ENCODE data around the gene PLXDC1. TPM values are rescaled to one million over a fixed set of nuclear protein-coding genes. Genes with fewer than 3 reads are reported as not detected.

PLXDC1 gene
- total RNA-seq, 1 donor from 2014 or later, result 0.52 TPM

GRCh38 chr17:39116224-39116623 is 35.2 kb downstream of the PLXDC1 start:
- Histone ChIP-seq H3K36me3 (ENCODE audit: control insufficient read depth in 3 of 3, insufficient read depth in 3 of 3, low read length in 3 of 3) (no peaks in the 10 kb centered on the region), H3K27me3 (ENCODE audit: control insufficient read depth in 3 of 3, insufficient read depth in 3 of 3, low read length in 3 of 3) (no peaks in the 10 kb centered on the region), H3K27ac (ENCODE audit: low read depth, low read length) (no peak overlapping the region), H3K9ac (ENCODE audit: low read depth in 1 of 3, low read length in 3 of 3) (no peak overlapping the region), H3K4me1 (ENCODE audit: control insufficient read depth in 3 of 3, insufficient read depth in 3 of 3, low read length in 3 of 3) (peaks cover 7 to 11% (median 8%) of the 10 kb centered on the region in 3 donors), H3K9me3 (ENCODE audit: control insufficient read depth in 3 of 3, low read length in 3 of 3) (peaks cover 0 to 2% (median 0%) of the 10 kb centered on the region in 3 donors), H3K4me3 (ENCODE audit: low read length in 3 of 3) (no peak overlapping the region)

- H3K27me3 ChIP-seq (ENCODE audit: control insufficient read depth in 3 of 3, insufficient read depth in 3 of 3, low read length in 3 of 3), result no peaks in the 10 kb centered on the region
- no peak overlapping the region for H3K4me3 ChIP-seq (ENCODE audit: low read length in 3 of 3)
- H3K4me1 ChIP-seq (ENCODE audit: control insufficient read depth in 3 of 3, insufficient read depth in 3 of 3, low read length in 3 of 3), result peaks cover 7 to 11% (median 8%) of the 10 kb centered on the region in 3 donors
- H3K36me3 ChIP-seq (ENCODE audit: control insufficient read depth in 3 of 3, insufficient read depth in 3 of 3, low read length in 3 of 3), result no peaks in the 10 kb centered on the region
- H3K27ac ChIP-seq (ENCODE audit: low read depth, low read length), result no peak overlapping the region
- H3K9ac ChIP-seq (ENCODE audit: low read depth in 1 of 3, low read length in 3 of 3), result peak overlapping the region in 1 of 3 donors; percentile 16
- peaks cover 0 to 2% (median 0%) of the 10 kb centered on the region in 3 donors for H3K9me3 ChIP-seq (ENCODE audit: control insufficient read depth in 3 of 3, low read length in 3 of 3)
These were observed 36.3 kb downstream of the PLXDC1 start for GRCh38 chr17:39115135-39115534.

GRCh38 chr17:39114723-39115122 is 36.7 kb downstream of the PLXDC1 start:
- peaks cover 0 to 2% (median 0%) of the 10 kb centered on the region in 3 donors for H3K9me3 ChIP-seq (ENCODE audit: control insufficient read depth in 3 of 3, low read length in 3 of 3)
- H3K27me3 ChIP-seq (ENCODE audit: control insufficient read depth in 3 of 3, insufficient read depth in 3 of 3, low read length in 3 of 3), result no peaks in the 10 kb centered on the region
- H3K27ac ChIP-seq (ENCODE audit: low read depth, low read length), result no peak overlapping the region
- H3K4me3 ChIP-seq (ENCODE audit: low read length in 3 of 3), result no peak overlapping the region
- peaks cover 7 to 11% (median 8%) of the 10 kb centered on the region in 3 donors for H3K4me1 ChIP-seq (ENCODE audit: control insufficient read depth in 3 of 3, insufficient read depth in 3 of 3, low read length in 3 of 3)
- peak overlapping the region in 1 of 3 donors; percentile 16 for H3K9ac ChIP-seq (ENCODE audit: low read depth in 1 of 3, low read length in 3 of 3)
- no peaks in the 10 kb centered on the region for H3K36me3 ChIP-seq (ENCODE audit: control insufficient read depth in 3 of 3, insufficient read depth in 3 of 3, low read length in 3 of 3)

GRCh38 chr17:39113871-39114270 is 37.6 kb downstream of the PLXDC1 start:
- peaks cover 7 to 11% (median 8%) of the 10 kb centered on the region in 3 donors for H3K4me1 ChIP-seq (ENCODE audit: control insufficient read depth in 3 of 3, insufficient read depth in 3 of 3, low read length in 3 of 3)
- no peak overlapping the region for H3K9ac ChIP-seq (ENCODE audit: low read depth in 1 of 3, low read length in 3 of 3)
- no peak overlapping the region for H3K27ac ChIP-seq (ENCODE audit: low read depth, low read length)

GRCh38 chr17:39110435-39111136 is 40.9 kb downstream of the PLXDC1 start:
- H3K4me3 ChIP-seq (ENCODE audit: low read length in 3 of 3), result no peak overlapping the region
- no peaks in the 10 kb centered on the region for H3K36me3 ChIP-seq (ENCODE audit: control insufficient read depth in 3 of 3, insufficient read depth in 3 of 3, low read length in 3 of 3)
- H3K27me3 ChIP-seq (ENCODE audit: control insufficient read depth in 3 of 3, insufficient read depth in 3 of 3, low read length in 3 of 3), result no peaks in the 10 kb centered on the region
- H3K9ac ChIP-seq (ENCODE audit: low read depth in 1 of 3, low read length in 3 of 3), result no peak overlapping the region
- H3K4me1 ChIP-seq (ENCODE audit: control insufficient read depth in 3 of 3, insufficient read depth in 3 of 3, low read length in 3 of 3), result peaks cover 7 to 11% (median 8%) of the 10 kb centered on the region in 3 donors
- H3K9me3 ChIP-seq (ENCODE audit: control insufficient read depth in 3 of 3, low read length in 3 of 3), result peaks cover 0 to 2% (median 0%) of the 10 kb centered on the region in 3 donors
- no peak overlapping the region for H3K27ac ChIP-seq (ENCODE audit: low read depth, low read length)

More at GRCh38 chr17:39113871-39114270, 37.6 kb downstream of the PLXDC1 start:
- Histone ChIP-seq H3K36me3 (ENCODE audit: control insufficient read depth in 3 of 3, insufficient read depth in 3 of 3, low read length in 3 of 3) (no peaks in the 10 kb centered on the region), H3K9me3 (ENCODE audit: control insufficient read depth in 3 of 3, low read length in 3 of 3) (peaks cover 0 to 2% (median 0%) of the 10 kb centered on the region in 3 donors), H3K4me3 (ENCODE audit: low read length in 3 of 3) (no peak overlapping the region), H3K27me3 (ENCODE audit: control insufficient read depth in 3 of 3, insufficient read depth in 3 of 3, low read length in 3 of 3) (no peaks in the 10 kb centered on the region)

GRCh38 chr17:39108461-39109375 is 42.7 kb downstream of the PLXDC1 start:
- H3K4me1 ChIP-seq (ENCODE audit: control insufficient read depth in 3 of 3, insufficient read depth in 3 of 3, low read length in 3 of 3), result no peaks in the 10 kb centered on the region
- H3K9ac ChIP-seq (ENCODE audit: low read depth in 1 of 3, low read length in 3 of 3), result no peak overlapping the region
- no peak overlapping the region for H3K27ac ChIP-seq (ENCODE audit: low read depth, low read length)
- H3K27me3 ChIP-seq (ENCODE audit: control insufficient read depth in 3 of 3, insufficient read depth in 3 of 3, low read length in 3 of 3), result no peaks in the 10 kb centered on the region
- no peak overlapping the region for H3K4me3 ChIP-seq (ENCODE audit: low read length in 3 of 3)
- H3K36me3 ChIP-seq (ENCODE audit: control insufficient read depth in 3 of 3, insufficient read depth in 3 of 3, low read length in 3 of 3), result no peaks in the 10 kb centered on the region
- H3K9me3 ChIP-seq (ENCODE audit: control insufficient read depth in 3 of 3, low read length in 3 of 3), result no peaks in the 10 kb centered on the region

GRCh38 chr17:39107973-39108372 is 43.5 kb downstream of the PLXDC1 start:
- no peak overlapping the region for H3K4me3 ChIP-seq (ENCODE audit: low read length in 3 of 3)

GRCh38 chr17:39107155-39107554 is 44.3 kb downstream of the PLXDC1 start:
- no peaks in the 10 kb centered on the region for H3K9me3 ChIP-seq (ENCODE audit: control insufficient read depth in 3 of 3, low read length in 3 of 3)
- no peaks in the 10 kb centered on the region for H3K4me1 ChIP-seq (ENCODE audit: control insufficient read depth in 3 of 3, insufficient read depth in 3 of 3, low read length in 3 of 3)
- H3K27me3 ChIP-seq (ENCODE audit: control insufficient read depth in 3 of 3, insufficient read depth in 3 of 3, low read length in 3 of 3), result no peaks in the 10 kb centered on the region
- no peak overlapping the region for H3K4me3 ChIP-seq (ENCODE audit: low read length in 3 of 3)
- no peak overlapping the region for H3K9ac ChIP-seq (ENCODE audit: low read depth in 1 of 3, low read length in 3 of 3)
- no peak overlapping the region for H3K27ac ChIP-seq (ENCODE audit: low read depth, low read length)
- no peaks in the 10 kb centered on the region for H3K36me3 ChIP-seq (ENCODE audit: control insufficient read depth in 3 of 3, insufficient read depth in 3 of 3, low read length in 3 of 3)

More at GRCh38 chr17:39107973-39108372, 43.5 kb downstream of the PLXDC1 start:
- H3K9ac ChIP-seq (ENCODE audit: low read depth in 1 of 3, low read length in 3 of 3), result no peak overlapping the region
- no peaks in the 10 kb centered on the region for H3K27me3 ChIP-seq (ENCODE audit: control insufficient read depth in 3 of 3, insufficient read depth in 3 of 3, low read length in 3 of 3)
- no peaks in the 10 kb centered on the region for H3K9me3 ChIP-seq (ENCODE audit: control insufficient read depth in 3 of 3, low read length in 3 of 3)
- no peaks in the 10 kb centered on the region for H3K4me1 ChIP-seq (ENCODE audit: control insufficient read depth in 3 of 3, insufficient read depth in 3 of 3, low read length in 3 of 3)
- H3K27ac ChIP-seq (ENCODE audit: low read depth, low read length), result no peak overlapping the region
- H3K36me3 ChIP-seq (ENCODE audit: control insufficient read depth in 3 of 3, insufficient read depth in 3 of 3, low read length in 3 of 3), result no peaks in the 10 kb centered on the region

GRCh38 chr17:39105705-39106104 is 45.7 kb downstream of the PLXDC1 start:
- H3K4me3 ChIP-seq (ENCODE audit: low read length in 3 of 3), result no peak overlapping the region
- no peaks in the 10 kb centered on the region for H3K9me3 ChIP-seq (ENCODE audit: control insufficient read depth in 3 of 3, low read length in 3 of 3)
- H3K27ac ChIP-seq (ENCODE audit: low read depth, low read length), result no peak overlapping the region
- H3K4me1 ChIP-seq (ENCODE audit: control insufficient read depth in 3 of 3, insufficient read depth in 3 of 3, low read length in 3 of 3), result no peaks in the 10 kb centered on the region
- H3K36me3 ChIP-seq (ENCODE audit: control insufficient read depth in 3 of 3, insufficient read depth in 3 of 3, low read length in 3 of 3), result no peaks in the 10 kb centered on the region
- H3K9ac ChIP-seq (ENCODE audit: low read depth in 1 of 3, low read length in 3 of 3), result no peak overlapping the region
- H3K27me3 ChIP-seq (ENCODE audit: control insufficient read depth in 3 of 3, insufficient read depth in 3 of 3, low read length in 3 of 3), result no peaks in the 10 kb centered on the region

GRCh38 chr17:39104657-39105056 is 46.8 kb downstream of the PLXDC1 start:
- Histone ChIP-seq H3K27ac (ENCODE audit: low read depth, low read length) (no peak overlapping the region), H3K4me3 (ENCODE audit: low read length in 3 of 3) (no peak overlapping the region), H3K9me3 (ENCODE audit: control insufficient read depth in 3 of 3, low read length in 3 of 3) (no peaks in the 10 kb centered on the region), H3K36me3 (ENCODE audit: control insufficient read depth in 3 of 3, insufficient read depth in 3 of 3, low read length in 3 of 3) (no peaks in the 10 kb centered on the region), H3K4me1 (ENCODE audit: control insufficient read depth in 3 of 3, insufficient read depth in 3 of 3, low read length in 3 of 3) (peaks cover under 1 to 4% (median 2%) of the 10 kb centered on the region in 3 donors), H3K27me3 (ENCODE audit: control insufficient read depth in 3 of 3, insufficient read depth in 3 of 3, low read length in 3 of 3) (peaks cover under 1 to 2% (median under 1%) of the 10 kb centered on the region in 3 donors), H3K9ac (ENCODE audit: low read depth in 1 of 3, low read length in 3 of 3) (no peak overlapping the region)
